GM12873 (cell line): ENCODE measurements around the gene ANKHD1.

ENCODE experiments used
- TF ChIP-seq, protein P1 (sequence below): IDR thresholded peaks from 2 replicates; pipeline ENCODE4 v1.5.1; 2012; ENCODE audit warnings: low read depth, mild to moderate bottlenecking, moderate library complexity, low read length, control low read depth; ENCODE audit not compliant: insufficient read depth; ENCODE audit errors: missing control alignments

The ANKHD1 gene

DNA sequence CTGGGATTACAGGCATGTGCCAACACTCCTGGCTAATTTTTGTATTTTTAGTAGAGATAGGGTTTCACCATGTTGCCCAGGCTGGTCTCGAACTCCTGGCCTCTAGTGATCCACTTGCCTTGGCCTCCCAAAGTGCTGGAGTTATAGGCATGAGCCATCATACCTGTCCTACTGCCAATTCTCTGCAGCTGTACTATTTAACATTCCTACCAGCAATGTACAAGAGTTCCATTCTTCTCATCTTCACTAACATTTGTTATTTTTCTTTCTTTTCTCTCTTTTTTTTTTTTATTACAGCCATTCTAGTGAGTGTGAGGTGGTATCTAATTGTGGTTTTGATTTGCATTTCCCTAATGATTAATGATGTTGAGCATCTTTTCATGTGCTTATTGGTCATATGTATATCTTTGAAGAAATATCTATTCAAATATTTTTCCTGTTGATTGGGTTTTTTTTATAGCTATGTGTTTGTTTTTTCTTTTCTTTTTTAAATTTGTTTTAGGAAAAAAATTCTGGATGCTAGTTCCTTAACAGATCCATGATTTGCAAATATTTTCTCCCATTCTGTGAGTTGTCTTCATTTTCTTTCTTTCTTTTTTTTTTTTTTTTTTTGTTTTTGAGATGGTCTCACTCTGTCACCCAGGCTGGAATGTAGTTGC lies 17.4 kb downstream of the ANKHD1 start:
- TF ChIP-seq, protein P1, sequence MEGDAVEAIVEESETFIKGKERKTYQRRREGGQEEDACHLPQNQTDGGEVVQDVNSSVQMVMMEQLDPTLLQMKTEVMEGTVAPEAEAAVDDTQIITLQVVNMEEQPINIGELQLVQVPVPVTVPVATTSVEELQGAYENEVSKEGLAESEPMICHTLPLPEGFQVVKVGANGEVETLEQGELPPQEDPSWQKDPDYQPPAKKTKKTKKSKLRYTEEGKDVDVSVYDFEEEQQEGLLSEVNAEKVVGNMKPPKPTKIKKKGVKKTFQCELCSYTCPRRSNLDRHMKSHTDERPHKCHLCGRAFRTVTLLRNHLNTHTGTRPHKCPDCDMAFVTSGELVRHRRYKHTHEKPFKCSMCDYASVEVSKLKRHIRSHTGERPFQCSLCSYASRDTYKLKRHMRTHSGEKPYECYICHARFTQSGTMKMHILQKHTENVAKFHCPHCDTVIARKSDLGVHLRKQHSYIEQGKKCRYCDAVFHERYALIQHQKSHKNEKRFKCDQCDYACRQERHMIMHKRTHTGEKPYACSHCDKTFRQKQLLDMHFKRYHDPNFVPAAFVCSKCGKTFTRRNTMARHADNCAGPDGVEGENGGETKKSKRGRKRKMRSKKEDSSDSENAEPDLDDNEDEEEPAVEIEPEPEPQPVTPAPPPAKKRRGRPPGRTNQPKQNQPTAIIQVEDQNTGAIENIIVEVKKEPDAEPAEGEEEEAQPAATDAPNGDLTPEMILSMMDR = no peak

GRCh38 chr5:140420226-140420570 lies 18.6 kb downstream of the ANKHD1 start:
- TF ChIP-seq, protein P1 = no peak

DNA sequence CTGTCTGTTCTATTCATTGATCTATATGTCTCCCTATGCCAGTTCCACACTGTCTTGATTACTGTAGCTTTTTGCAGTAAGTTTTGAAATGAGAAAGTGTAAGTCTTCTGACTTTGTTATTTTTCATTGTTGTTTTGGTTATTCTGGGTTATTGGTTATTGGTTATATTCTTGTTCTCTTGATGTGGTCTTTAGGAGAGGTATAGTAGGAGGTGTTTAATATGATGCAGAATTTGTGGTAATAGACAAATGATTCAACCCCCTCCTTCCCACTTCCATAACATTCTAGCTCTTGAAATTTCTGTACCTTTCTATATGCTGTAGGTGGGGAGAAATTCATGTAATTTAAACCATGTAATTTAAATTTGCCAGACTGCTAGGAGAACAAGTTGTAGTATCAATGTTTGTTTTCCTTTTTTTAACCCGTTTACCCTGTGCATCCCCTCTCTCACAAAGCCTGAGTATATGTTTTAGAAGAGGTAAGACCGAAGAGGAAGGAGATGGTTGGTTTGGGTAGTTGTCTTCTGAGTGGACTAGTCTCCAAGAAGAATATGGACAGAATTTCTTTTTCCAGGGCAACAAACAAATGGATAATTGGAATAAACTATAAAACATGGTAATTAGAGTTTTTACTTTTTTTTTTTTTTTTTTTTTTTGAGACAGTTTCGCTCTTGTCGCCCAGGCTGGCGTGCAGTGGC lies 19.2 kb downstream of the ANKHD1 start:
- TF ChIP-seq, protein P1 = no peak

DNA sequence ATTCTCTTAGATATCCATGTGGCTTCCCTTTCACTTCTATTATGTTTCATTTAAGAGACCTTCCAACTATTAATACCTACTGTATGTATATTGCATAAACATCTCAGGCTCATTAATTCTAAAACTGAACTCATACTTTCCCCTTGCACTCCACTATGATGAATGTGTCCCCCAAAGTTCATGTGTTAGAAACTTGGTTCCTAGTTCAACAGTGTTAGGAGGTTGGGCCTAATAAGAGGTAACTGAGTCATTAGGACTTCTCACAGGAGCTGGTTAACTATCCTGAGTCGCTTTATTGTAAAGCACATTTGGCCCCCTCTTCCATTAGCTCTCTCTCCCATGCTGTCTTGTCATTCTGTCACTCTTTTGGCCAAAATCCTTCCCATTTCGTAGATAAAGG lies 22.0 kb downstream of the ANKHD1 start:
- TF ChIP-seq, protein P1 = no peak

- TF ChIP-seq, protein P1 = no peak
Observed at GRCh38 chr5:140424135-140424534, 22.5 kb downstream of the ANKHD1 start.

- TF ChIP-seq, protein P1 = no peak
Observed at GRCh38 chr5:140429724-140430123, 28.1 kb downstream of the ANKHD1 start.

- TF ChIP-seq, protein P1 = no peak
Observed at GRCh38 chr5:140432212-140432611, 30.6 kb downstream of the ANKHD1 start.
